Mesenchymal stem cell (in vitro differentiated cells and primary cell): ENCODE results near the gene CD1C.

Experiments used
- DNase-seq: peaks from one replicate; pipeline ENCODE4 v3.0.0-alpha.2; 2013
- H2AFZ ChIP-seq: one replicate; pipeline ENCODE4 v1.6.1; 2013; ENCODE audit warnings: low read depth, mild to moderate bottlenecking, control low read depth, inconsistent platforms, low read length, moderate library complexity
- H2AK5ac ChIP-seq: 2 replicates; pipeline ENCODE4 v1.6.1; 2013; ENCODE audit warnings: low read length, moderate library complexity, mild to moderate bottlenecking, inconsistent platforms; ENCODE audit not compliant: severe bottlenecking
- H2BK120ac ChIP-seq: one replicate; pipeline ENCODE4 v1.6.1; 2013; ENCODE audit warnings: low read depth, mild to moderate bottlenecking, inconsistent platforms, low read length, moderate library complexity
- H2BK12ac ChIP-seq, 2 experiments: one replicate each; pipeline ENCODE4 v1.6.1; 2013; ENCODE audit warnings: inconsistent platforms in 2 of 2, low read length in 2 of 2, mild to moderate bottlenecking in 2 of 2, moderate library complexity in 2 of 2, control low read depth in 1 of 2
- H2BK15ac ChIP-seq: one replicate; pipeline ENCODE4 v1.6.1; 2013; ENCODE audit warnings: mild to moderate bottlenecking, low read depth, inconsistent platforms; ENCODE audit not compliant: poor library complexity, severe bottlenecking
- H2BK5ac ChIP-seq: 2 replicates; pipeline ENCODE4 v1.6.1; 2013; ENCODE audit warnings: low read depth, mild to moderate bottlenecking, low read length, control low read depth, inconsistent platforms; ENCODE audit not compliant: poor library complexity, severe bottlenecking
- H3K14ac ChIP-seq, 2 experiments: one replicate each; pipeline ENCODE4 v1.6.1; 2013; ENCODE audit warnings: inconsistent platforms in 2 of 2, low read length in 2 of 2, control low read depth in 1 of 2, mild to moderate bottlenecking in 1 of 2, moderate library complexity in 1 of 2
- H3K18ac ChIP-seq, 2 experiments: one replicate each; pipeline ENCODE4 v1.6.1; 2013; ENCODE audit warnings: inconsistent platforms in 2 of 2, low read length in 2 of 2, control low read depth in 1 of 2, low read depth in 1 of 2, mild to moderate bottlenecking in 1 of 2
- H3K23ac ChIP-seq, 2 experiments: one replicate each; pipeline ENCODE4 v1.6.1; 2013; ENCODE audit warnings: inconsistent platforms in 2 of 2, low read length in 2 of 2, mild to moderate bottlenecking in 2 of 2, moderate library complexity in 2 of 2, control low read depth in 1 of 2
- H3K27ac ChIP-seq: 2 replicates; pipeline ENCODE4 v1.5.1; 2013; ENCODE audit warnings: mild to moderate bottlenecking, moderate library complexity, low read length, control low read depth, inconsistent platforms; ENCODE audit not compliant: poor library complexity, severe bottlenecking
- H3K27me3 ChIP-seq, 2 experiments: 2 replicates each; pipeline versions ENCODE4 v1.6.1 to v1.7.0; 2013; ENCODE audit warnings: low read length in 2 of 2, mild to moderate bottlenecking in 2 of 2, moderate library complexity in 2 of 2, control low read depth in 1 of 2, inconsistent platforms in 1 of 2; ENCODE audit not compliant: control insufficient read depth in 1 of 2, insufficient read depth in 1 of 2
- H3K36me3 ChIP-seq, 2 experiments: 2 replicates each; pipeline versions ENCODE4 v1.6.1 to v1.7.0; 2013; ENCODE audit warnings: low read length in 2 of 2, control low read depth in 1 of 2, inconsistent platforms in 1 of 2, low read depth in 1 of 2, mild to moderate bottlenecking in 1 of 2; ENCODE audit not compliant: insufficient read depth in 2 of 2, control insufficient read depth in 1 of 2
- H3K4ac ChIP-seq, 2 experiments: one replicate each; pipeline ENCODE4 v1.6.1; 2013; ENCODE audit warnings: inconsistent platforms in 2 of 2, low read length in 2 of 2, mild to moderate bottlenecking in 2 of 2, moderate library complexity in 2 of 2, control low read depth in 1 of 2, low read depth in 1 of 2
- H3K4me1 ChIP-seq: 2 replicates; pipeline ENCODE4 v1.6.1; 2013; ENCODE audit warnings: low read depth, low read length, control low read depth; ENCODE audit not compliant: control insufficient read depth, insufficient read depth
- H3K4me2 ChIP-seq: 2 replicates; pipeline ENCODE4 v1.6.1; 2013; ENCODE audit warnings: low read length, mild to moderate bottlenecking, inconsistent platforms; ENCODE audit not compliant: poor library complexity, severe bottlenecking
- H3K4me3 ChIP-seq, 2 experiments: 2 replicates each; pipeline versions ENCODE4 v1.5.1 to v1.7.0; 2013; ENCODE audit warnings: low read length in 2 of 2, mild to moderate bottlenecking in 2 of 2, control low read depth in 1 of 2, low read depth in 1 of 2; ENCODE audit not compliant: insufficient read depth in 1 of 2
- H3K79me1 ChIP-seq: replicated peaks from 2 replicates; pipeline ENCODE4 v1.6.1; 2013; ENCODE audit warnings: mild to moderate bottlenecking, control low read depth, low read length, inconsistent platforms; ENCODE audit not compliant: poor library complexity, severe bottlenecking
- H3K9ac ChIP-seq: 2 replicates; pipeline ENCODE4 v1.7.0; 2013; ENCODE audit warnings: mild to moderate bottlenecking, low read length, moderate library complexity
- H3K9me3 ChIP-seq: 2 replicates; pipeline ENCODE4 v1.7.0; 2013; ENCODE audit warnings: mild to moderate bottlenecking, low read length; ENCODE audit not compliant: control insufficient read depth
- H4K8ac ChIP-seq: one replicate; pipeline ENCODE4 v1.6.1; 2013; ENCODE audit warnings: inconsistent platforms, mild to moderate bottlenecking, low read length, moderate library complexity
- H4K91ac ChIP-seq: one replicate; pipeline ENCODE4 v1.6.1; 2013; ENCODE audit warnings: mild to moderate bottlenecking, low read length, inconsistent platforms
- WGBS: methylation state at CpG from one replicate; pipeline ENCODE4 v1.1.7; 2013; ENCODE audit warnings: mixed read lengths; 5-methylcytosine and 5-hydroxymethylcytosine counted together

The CD1C gene

GRCh38 chr1:158331106-158331425, 41.3 kb downstream of the CD1C start:
- Histone ChIP-seq H4K8ac (no peak overlapping the region), H3K4me1 (no peaks in the 10 kb centered on the region), H2AK5ac (no peak overlapping the region), H3K9ac (no peak overlapping the region), H2BK120ac (no peak overlapping the region), H3K4me3 (no peak overlapping the region), H3K14ac (no peak overlapping the region), H3K79me1 (no peaks in the 10 kb centered on the region), H3K23ac (no peak overlapping the region), H3K27me3 (no peaks in the 10 kb centered on the region), H2BK12ac (no peak overlapping the region), H2BK5ac (no peak overlapping the region), H3K18ac (no peak overlapping the region), H4K91ac (no peak overlapping the region), H2BK15ac (no peak overlapping the region), H3K4me2 (no peak overlapping the region), H3K9me3 (no peaks in the 10 kb centered on the region), H3K27ac (no peak overlapping the region), H3K4ac (no peak overlapping the region), H3K36me3 (no peaks in the 10 kb centered on the region), H2AFZ (no peak overlapping the region)
- no peak for DNase-seq
- WGBS, result 70% methylated on average over 1 of the region's 1 CpG

- DNase-seq, result no peak
- Histone ChIP-seq H2BK5ac (no peak within 1 kb of the TSS), H3K79me1 (no peaks in the 10 kb centered on the region), H2BK12ac (no peak within 1 kb of the TSS), H3K36me3 (no peaks in the 10 kb centered on the region), H3K27me3 (no peaks in the 10 kb centered on the region), H3K23ac (no peak within 1 kb of the TSS), H3K9ac (no peak within 1 kb of the TSS), H2BK15ac (no peak within 1 kb of the TSS), H3K14ac (no peak within 1 kb of the TSS), H2AK5ac (no peak within 1 kb of the TSS), H2BK120ac (no peak within 1 kb of the TSS), H3K18ac (no peak within 1 kb of the TSS), H3K4me3 (no peak within 1 kb of the TSS), H3K9me3 (no peaks in the 10 kb centered on the region), H4K91ac (no peak within 1 kb of the TSS), H3K4ac (no peak within 1 kb of the TSS), H4K8ac (no peak within 1 kb of the TSS), H3K27ac (no peak within 1 kb of the TSS), H3K4me2 (no peak within 1 kb of the TSS), H3K4me1 (no peaks in the 10 kb centered on the region), H2AFZ (no peak within 1 kb of the TSS)
- 46% methylated on average over 1 of the region's 2 CpGs for WGBS
Measured at GRCh38 chr1:158331481-158332150, 41.9 kb downstream of the CD1C start, which contains the start of gene CD1B. Gene CD1B (minus strand): TSS chr1:158331531. CDS start chr1:158331423, 108 bp downstream.

GRCh38 chr1:158333405-158334155, 43.9 kb downstream of the CD1C start:
- H3K4me3 ChIP-seq, result no peak overlapping the region
- no peak overlapping the region for H2BK120ac ChIP-seq
- WGBS, result 83% methylated on average over 2 of the region's 8 CpGs
- H3K14ac ChIP-seq, result no peak overlapping the region
- no peak overlapping the region for H4K91ac ChIP-seq
- no peak overlapping the region for H2BK5ac ChIP-seq
- H3K79me1 ChIP-seq, result no peaks in the 10 kb centered on the region
- no peak overlapping the region for H2AFZ ChIP-seq
- H2AK5ac ChIP-seq, result no peak overlapping the region
- H3K9me3 ChIP-seq, result no peaks in the 10 kb centered on the region
- H3K9ac ChIP-seq, result no peak overlapping the region
- no peak overlapping the region for H3K27ac ChIP-seq
- H2BK12ac ChIP-seq, result no peak overlapping the region
- H2BK15ac ChIP-seq, result no peak overlapping the region
- no peak overlapping the region for H3K23ac ChIP-seq
- DNase-seq, result no peak
- H4K8ac ChIP-seq, result no peak overlapping the region
- no peaks in the 10 kb centered on the region for H3K4me1 ChIP-seq
- H3K36me3 ChIP-seq, result no peaks in the 10 kb centered on the region
- H3K27me3 ChIP-seq, result no peaks in the 10 kb centered on the region
- no peak overlapping the region for H3K18ac ChIP-seq
- no peak overlapping the region for H3K4me2 ChIP-seq
- H3K4ac ChIP-seq, result no peak overlapping the region

- no peak overlapping the region for H3K23ac ChIP-seq
Measured at GRCh38 chr1:158334526-158335212, 44.9 kb downstream of the CD1C start.

More at GRCh38 chr1:158334526-158335212, 44.9 kb downstream of the CD1C start:
- H3K9me3 ChIP-seq, result no peaks in the 10 kb centered on the region
- no peak overlapping the region for H4K8ac ChIP-seq
- H3K4me2 ChIP-seq, result no peak overlapping the region
- no peak overlapping the region for H3K9ac ChIP-seq
- no peak for DNase-seq
- H3K36me3 ChIP-seq, result no peaks in the 10 kb centered on the region
- H3K4ac ChIP-seq, result no peak overlapping the region
- no peaks in the 10 kb centered on the region for H3K79me1 ChIP-seq
- no peak overlapping the region for H3K18ac ChIP-seq
- H3K14ac ChIP-seq, result no peak overlapping the region
- WGBS, result 19% methylated on average over 2 of the region's 2 CpGs
- no peak overlapping the region for H3K4me3 ChIP-seq
- H2BK12ac ChIP-seq, result no peak overlapping the region
- H4K91ac ChIP-seq, result no peak overlapping the region
- no peak overlapping the region for H2AFZ ChIP-seq
- no peak overlapping the region for H3K27ac ChIP-seq
- no peak overlapping the region for H2BK120ac ChIP-seq
- H2BK5ac ChIP-seq, result no peak overlapping the region
- no peaks in the 10 kb centered on the region for H3K4me1 ChIP-seq
- no peaks in the 10 kb centered on the region for H3K27me3 ChIP-seq
- H2AK5ac ChIP-seq, result no peak overlapping the region
- H2BK15ac ChIP-seq, result no peak overlapping the region
